HG03439 (cell line): ENCODE results near the gene TFB1M.
"Not testable (repeated sequence)": the region's sequence is repeated elsewhere in the genome, so short reads cannot be mapped to it uniquely, and the experiment has no call there.

ENCODE experiments used
- ATAC-seq: cut with Tn5 transposase; IDR thresholded peaks from one replicate; pipeline ENCODE4 v1.9.1; 2021; ENCODE audit warnings: mild to moderate bottlenecking, moderate library complexity; ENCODE audit not compliant: unreplicated experiment

The TFB1M gene

DNA sequence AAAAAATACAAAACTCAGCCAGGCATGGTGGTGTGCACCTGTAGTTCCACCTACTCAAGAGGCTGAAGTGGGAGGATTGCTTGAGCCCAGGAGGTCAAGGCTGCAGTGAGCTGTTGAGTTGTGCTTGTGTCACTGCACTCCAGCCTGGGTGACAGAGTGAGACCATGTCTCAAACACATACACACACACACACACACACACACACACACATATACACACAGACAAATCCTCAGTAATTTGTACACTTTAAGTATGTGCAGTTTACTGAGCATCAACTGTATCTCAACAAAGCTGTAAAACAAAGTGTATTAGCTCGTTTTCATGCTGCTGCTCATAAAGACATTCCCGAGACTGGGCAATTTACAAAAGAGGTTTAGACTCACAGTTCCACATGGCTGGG lies 7.3 kb downstream of the TFB1M start:
- no peak for ATAC-seq

- ATAC-seq = no peak
Measured at GRCh38 chr6:155303361-155303870, 10.9 kb downstream of the TFB1M start.

DNA sequence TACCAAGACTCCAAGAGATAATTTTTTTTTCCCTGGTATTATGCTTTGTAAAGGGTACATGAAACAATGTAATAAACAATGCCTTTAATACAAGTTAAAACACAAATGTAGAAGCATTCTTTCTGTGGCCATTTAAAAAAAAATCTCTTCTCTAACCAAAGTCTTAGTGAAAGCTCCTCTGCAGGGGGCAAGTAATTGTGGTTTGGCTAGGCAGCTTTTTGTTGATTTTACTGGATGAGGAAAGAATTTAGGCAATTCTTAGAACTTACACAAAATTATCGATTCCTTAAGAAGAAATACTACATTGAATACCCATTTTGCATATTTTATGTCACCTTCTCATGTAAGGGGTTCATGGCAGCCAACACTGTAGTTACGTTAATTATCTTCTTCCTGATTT lies 12.4 kb downstream of the TFB1M start:
- ATAC-seq = no peak

GRCh38 chr6:155297669-155298068 lies 16.6 kb downstream of the TFB1M start:
- ATAC-seq = no peak

DNA sequence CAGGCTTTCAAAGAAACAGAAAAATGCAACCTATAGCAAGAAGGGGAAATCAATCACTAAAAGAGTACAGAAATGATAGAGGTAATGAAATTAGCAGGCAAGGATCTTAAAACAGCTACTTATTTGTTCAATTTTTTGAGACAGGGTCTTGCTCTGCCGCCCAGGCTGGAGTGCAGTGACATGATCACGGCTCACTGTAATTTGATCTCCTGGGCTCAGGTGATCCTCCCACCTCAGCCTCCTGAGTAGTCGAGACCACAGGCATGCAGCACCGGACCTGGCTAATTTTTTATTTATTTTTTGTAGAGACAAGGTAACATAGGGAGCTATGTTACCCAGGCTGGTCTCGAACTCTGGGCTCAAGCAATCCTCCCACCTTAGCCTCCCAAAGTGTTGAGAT lies 21.6 kb downstream of the TFB1M start:
- no peak for ATAC-seq

DNA sequence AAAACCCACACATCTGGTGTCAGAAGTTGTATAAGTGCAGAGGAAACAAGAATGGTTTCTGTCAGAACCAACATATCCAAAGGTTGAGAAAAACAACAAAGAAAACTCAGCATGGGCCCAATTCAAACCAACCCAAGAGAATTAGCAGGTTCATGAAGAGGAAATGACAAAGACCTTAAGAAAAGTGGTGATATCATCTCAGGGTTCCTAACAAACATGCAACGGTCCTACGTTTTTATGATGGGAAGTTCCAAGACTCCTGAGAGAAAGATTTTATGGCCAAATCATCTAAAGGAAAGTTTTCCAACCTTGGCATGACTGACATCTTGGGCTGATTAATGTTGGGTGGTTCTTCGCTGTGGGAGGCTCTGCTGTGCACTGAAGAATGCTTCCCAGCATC lies 23.0 kb downstream of the TFB1M start:
- no peak for ATAC-seq

DNA sequence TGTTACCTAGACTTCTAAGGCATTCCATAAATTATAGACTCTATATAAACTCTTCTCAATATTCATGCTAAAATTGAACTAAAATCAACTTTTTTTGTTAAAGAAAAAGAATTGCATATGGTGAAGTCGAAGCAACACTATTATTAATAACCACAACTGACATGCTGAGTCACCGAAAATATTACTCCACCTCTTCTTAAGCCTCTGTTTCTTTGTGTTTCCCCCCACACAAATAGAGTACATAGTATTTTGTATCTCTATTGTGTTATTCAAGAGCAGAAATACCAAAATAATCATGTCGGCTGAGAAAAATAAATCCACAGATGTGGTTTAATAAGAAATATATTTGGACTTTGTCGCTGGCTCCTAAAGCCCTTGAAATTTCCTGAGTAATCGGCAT lies 23.8 kb downstream of the TFB1M start:
- no peak for ATAC-seq

DNA sequence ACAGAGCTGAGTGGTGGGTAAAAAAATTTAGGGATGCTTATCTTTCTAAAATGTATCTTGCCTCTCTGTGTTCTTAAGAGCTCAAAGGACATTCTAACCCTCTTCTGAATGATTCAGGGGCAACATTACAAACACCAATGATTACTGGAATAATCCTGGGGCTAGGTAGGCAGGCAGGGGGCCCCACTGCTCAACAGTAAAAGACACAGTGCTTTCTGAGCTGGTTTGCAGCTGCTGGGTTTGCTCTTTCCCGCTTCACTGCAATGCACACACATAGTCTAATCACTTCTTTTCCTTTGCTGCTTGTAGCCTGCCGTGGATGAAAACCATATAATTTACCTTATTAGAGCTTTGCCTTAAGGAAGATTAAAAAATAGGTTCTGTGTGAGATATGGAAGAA lies 26.5 kb downstream of the TFB1M start:
- no peak for ATAC-seq

DNA sequence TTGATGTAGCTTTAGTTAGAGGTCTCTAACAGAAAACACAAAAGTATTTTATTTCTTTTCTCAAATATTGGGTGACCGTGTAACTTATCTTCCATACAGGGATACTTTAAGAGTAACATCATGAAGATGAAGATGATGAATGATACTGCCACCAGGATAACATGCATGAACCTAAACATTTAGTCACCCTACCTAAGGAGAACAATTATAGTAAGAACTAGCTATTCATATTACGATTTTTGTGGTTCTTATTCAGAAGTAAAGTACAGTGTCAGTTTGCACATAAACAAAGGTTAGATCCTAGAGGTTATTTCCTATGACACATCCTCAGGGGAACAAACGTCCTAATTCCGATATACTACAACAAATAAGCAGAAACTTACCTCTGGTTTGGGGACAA lies 29.5 kb downstream of the TFB1M start:
- no peak for ATAC-seq

GRCh38 chr6:155278319-155279049 lies 35.8 kb downstream of the TFB1M start:
- no peak for ATAC-seq

DNA sequence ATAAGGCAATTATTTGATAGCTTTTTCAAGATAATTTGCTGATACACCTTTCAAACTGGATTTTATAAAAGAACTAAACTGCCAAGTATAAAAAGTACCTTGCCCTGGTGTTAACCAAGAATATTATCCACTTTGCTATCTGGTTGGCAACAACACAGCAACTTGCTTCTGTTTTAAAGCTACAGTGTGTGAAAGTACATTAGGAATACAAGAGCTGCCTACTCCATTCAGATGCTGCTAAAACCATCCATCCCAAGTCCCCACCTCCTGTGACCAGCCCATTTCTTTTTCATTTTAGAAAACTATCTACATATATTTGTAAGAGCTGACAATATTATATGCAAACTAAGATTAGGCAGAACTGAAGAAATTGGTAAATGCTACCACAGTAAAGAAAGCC lies 37.6 kb downstream of the TFB1M start:
- ATAC-seq = no peak

DNA sequence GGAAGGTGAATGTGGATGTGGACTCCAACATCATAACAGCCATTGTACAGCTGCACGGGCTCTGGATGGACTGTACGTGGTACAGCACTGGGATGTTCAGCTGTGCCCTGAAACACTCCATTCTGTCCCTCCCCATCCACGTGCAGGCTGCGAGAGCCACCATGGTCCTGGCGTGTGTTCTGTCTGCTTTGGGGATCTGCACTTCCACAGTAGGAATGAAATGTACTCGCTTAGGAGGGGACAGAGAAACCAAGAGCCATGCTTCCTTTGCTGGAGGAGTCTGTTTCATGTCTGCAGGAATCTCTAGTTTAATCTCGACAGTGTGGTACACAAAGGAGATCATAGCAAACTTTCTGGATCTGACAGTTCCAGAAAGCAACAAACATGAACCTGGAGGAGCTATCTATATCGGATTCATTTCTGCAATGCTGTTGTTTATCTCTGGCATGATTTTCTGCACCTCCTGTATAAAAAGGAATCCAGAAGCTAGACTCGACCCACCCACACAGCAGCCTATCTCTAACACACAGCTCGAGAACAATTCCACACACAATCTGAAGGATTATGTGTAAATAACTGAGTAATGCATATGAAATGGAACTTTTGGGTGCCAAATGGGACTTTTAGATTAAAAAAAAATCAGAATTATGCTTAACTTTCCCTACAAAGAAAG lies 38.3 kb downstream of the TFB1M start:
- no peak for ATAC-seq

DNA sequence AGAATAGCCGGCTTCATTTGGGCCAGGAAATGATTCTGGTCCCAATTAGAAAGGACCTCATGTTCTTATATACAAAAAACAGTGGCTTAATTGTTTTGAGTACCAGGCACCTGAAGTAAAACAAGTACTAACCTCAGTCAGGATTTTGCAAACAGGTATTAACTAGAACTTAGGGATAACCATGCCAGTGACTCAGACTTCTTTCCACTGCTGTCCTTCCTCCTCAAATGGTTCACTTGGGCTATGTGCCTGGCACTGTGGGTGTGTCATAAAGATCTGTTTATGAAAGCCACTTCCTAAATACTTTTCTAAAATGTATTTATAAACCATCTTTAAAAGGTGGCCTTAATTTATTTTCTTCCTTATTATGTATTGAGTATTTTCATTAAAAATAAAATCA lies 39.8 kb downstream of the TFB1M start:
- ATAC-seq = no peak

GRCh38 chr6:155274106-155274505 lies 40.2 kb downstream of the TFB1M start:
- no peak for ATAC-seq

DNA sequence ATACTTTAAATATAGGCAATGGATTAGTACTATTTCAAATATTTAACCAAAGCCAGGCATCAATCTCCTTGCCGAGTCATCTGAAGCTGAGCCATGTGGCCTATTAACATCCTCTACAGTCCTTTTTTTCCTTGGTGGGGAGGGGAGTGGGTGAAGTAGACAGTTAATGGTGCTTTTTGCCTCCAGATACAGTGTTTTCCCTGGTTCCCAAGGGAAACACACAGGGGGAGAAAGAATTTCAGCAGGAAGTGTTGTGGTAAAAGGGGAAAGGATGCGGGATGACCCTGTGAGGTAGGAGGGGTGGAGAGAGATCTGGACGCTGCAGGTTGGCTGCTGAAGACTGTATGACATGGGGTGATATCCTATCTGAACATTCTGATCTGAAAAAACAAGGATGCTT lies 40.9 kb downstream of the TFB1M start:
- ATAC-seq = no peak

GRCh38 chr6:155272353-155273232 lies 41.7 kb downstream of the TFB1M start:
- ATAC-seq = no peak

DNA sequence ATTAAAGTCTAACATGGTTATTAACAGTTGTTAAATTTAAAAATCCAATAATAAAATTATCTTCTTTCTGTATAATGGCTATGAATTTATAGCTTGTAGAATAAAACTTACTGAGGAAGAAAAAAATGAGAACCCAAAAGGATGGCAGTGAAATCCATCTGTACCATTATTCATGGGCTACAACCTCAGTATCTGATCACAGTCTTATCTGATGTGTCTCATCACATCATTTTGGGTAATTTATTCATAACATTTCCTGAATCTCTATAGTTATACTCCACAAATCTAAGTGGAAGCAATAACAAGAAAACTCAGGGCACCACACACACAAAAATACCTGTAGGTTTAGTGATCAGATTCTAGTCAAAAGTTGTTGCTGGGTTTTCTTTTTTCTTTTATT lies 43.1 kb downstream of the TFB1M start:
- no peak for ATAC-seq

DNA sequence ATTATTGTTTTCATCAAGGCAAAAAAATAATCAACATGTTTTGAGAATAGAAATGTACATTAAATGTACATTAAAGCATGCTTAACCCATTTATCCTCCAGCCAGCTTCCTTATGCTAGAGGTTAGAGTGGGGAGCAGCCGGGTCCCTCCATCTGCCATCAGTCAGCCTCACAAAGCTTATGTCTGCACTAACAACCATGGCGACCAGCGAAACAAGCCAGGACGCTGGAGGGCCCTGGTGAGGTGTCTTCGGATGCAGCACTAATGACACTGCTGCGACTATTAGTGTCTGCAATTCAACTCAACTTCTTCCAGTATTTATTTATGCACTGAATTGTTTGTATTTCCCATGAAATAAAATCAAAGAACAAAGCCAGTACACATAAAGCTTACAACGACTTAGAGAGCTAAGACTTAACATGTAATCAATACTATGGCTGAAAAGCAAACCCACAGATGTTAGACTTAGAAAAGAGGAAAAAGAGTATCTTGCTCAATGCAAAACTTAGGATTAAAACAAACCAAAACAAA lies 43.7 kb downstream of the TFB1M start:
- ATAC-seq = no peak

DNA sequence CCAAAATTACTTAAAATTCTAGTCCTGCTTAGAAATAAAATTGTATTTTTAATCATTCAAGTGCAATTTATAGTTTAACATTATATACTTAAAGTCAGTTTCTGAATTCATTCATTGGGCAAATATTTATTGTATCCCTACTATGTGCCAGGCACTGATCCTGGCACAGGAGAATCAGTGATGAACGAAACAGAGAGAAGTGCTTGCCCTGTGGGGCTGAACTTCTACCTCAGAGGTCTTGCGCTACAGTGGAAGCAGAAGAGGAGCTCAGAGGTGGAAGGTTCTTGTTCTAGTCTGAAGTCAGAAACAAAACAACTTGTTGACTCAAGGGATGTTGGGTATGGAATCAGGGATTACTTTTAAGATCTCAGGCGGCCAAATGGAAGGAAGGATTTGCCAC lies 44.5 kb downstream of the TFB1M start:
- ATAC-seq = no peak

GRCh38 chr6:155268088-155268867 lies 46.0 kb downstream of the TFB1M start:
- ATAC-seq = not testable (repeated sequence)

- ATAC-seq = no peak
Measured at GRCh38 chr6:155267411-155267810, 46.9 kb downstream of the TFB1M start.
